Nephron (organoid): ENCODE measurements around the gene SH2B3.
"Not testable (repeated sequence)": the region's sequence is repeated elsewhere in the genome, so short reads cannot be mapped to it uniquely, and the experiment has no call there.

Experiments
- H3K27ac Mint-ChIP-seq, 3 experiments: 2 replicates each; pipeline ENCODE4 v1.8.0; 2020; ENCODE audit warnings: mixed read lengths in 3 of 3, mild to moderate bottlenecking in 2 of 3, moderate library complexity in 1 of 3
- H3K27me3 Mint-ChIP-seq: 2 replicates; pipeline ENCODE4 v1.8.0; 2021; ENCODE audit warnings: low read depth, mild to moderate bottlenecking, moderate library complexity, mixed read lengths
- H3K36me3 Mint-ChIP-seq: 2 replicates; pipeline ENCODE4 v1.8.0; 2020; ENCODE audit warnings: low read depth, mixed read lengths
- H3K4me1 Mint-ChIP-seq: 2 replicates; pipeline ENCODE4 v1.8.0; 2020; ENCODE audit warnings: mixed read lengths
- H3K4me3 Mint-ChIP-seq, 3 experiments: 2 replicates each; pipeline ENCODE4 v1.8.0; 2020; ENCODE audit warnings: mild to moderate bottlenecking in 3 of 3, mixed read lengths in 3 of 3, moderate library complexity in 2 of 3
- H3K9me3 Mint-ChIP-seq: 2 replicates; pipeline ENCODE4 v1.8.0; 2020; ENCODE audit warnings: mixed read lengths
- CTCF ChIP-seq, 3 experiments: fragments of 200-600 bp; sonication (generic); IDR thresholded peaks; one replicate each; pipeline ENCODE4 v1.5.0; 2021; ENCODE audit warnings: antibody characterized with exemption in 3 of 3; ENCODE audit not compliant: unreplicated experiment in 3 of 3

The SH2B3 gene

GRCh38 chr12:111401167-111401605, 4.5 kb upstream of the SH2B3 start:
- Mint-ChIP-seq H3K4me3 (no peak overlapping the region), H3K9me3 (no peaks in the 10 kb centered on the region), H3K27me3 (peaks cover 30% of the 10 kb centered on the region), H3K36me3 (no peaks in the 10 kb centered on the region), H3K4me1 (peaks cover 14% of the 10 kb centered on the region), H3K27ac (no peak overlapping the region)
- TF ChIP-seq CTCF (IDR thresholded peaks at IDR 0.05; ENCODE audit: unreplicated experiment in 3 of 3): no peak

GRCh38 chr12:111402490-111402824, 3.3 kb upstream of the SH2B3 start:
- H3K9me3 Mint-ChIP-seq, H3K36me3 Mint-ChIP-seq, H3K4me3 Mint-ChIP-seq, H3K27ac Mint-ChIP-seq: not testable (repeated sequence)
- peak in 1 of 3 experiments; percentile 4 for TF ChIP-seq CTCF (IDR thresholded peaks at IDR 0.05; ENCODE audit: unreplicated experiment in 3 of 3)
- Mint-ChIP-seq H3K4me1 (peaks cover 21% of the 10 kb centered on the region), H3K27me3 (peaks cover 26% of the 10 kb centered on the region)

DNA sequence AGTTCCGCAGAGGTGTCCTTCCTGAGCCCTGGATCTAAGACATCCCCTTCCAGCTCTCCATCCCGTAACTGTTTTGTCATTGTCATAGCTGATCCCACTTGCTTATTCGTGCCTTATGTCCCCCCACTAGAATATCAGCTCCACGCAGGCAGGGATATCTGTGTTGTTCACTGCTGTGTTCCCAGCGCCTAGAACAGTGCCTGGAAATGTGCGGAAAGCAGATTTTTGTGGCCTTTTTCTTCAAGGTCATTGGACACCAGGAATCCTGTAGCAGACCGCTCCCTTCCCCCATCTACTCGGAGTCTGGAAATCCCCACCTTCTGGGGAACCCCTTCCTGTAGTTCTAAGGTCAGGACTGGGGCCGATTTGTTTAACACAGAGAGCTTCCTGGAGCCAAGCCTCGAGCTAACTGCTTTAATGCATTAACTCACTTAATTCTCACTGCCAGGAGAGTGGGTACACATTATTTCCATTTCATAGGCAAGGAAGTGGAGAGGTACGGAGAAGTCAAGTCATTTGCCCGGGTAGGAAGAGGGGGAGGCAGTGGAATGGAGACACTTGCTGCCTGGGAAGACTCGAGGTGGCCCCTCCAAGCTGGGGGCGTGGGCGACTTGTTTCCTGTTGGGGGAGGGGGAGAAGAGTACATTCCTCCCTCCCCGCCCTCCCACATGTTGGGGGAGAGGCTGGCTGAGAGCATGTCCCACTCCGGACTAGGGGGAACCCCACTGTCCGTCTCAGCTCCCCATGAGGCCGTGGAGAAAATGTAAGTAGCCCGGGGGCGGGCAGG, 1.2 kb upstream of the SH2B3 start:
- H3K36me3 Mint-ChIP-seq: no peaks in the 10 kb centered on the region
- H3K4me3 Mint-ChIP-seq: peak overlapping the region; percentile 83 to 85 (median 84)
- H3K4me1 Mint-ChIP-seq: peaks cover 28% of the 10 kb centered on the region
- H3K27ac Mint-ChIP-seq: peak overlapping the region; percentile 43 to 70 (median 49)
- H3K9me3 Mint-ChIP-seq: no peaks in the 10 kb centered on the region
- peaks cover 21% of the 10 kb centered on the region for H3K27me3 Mint-ChIP-seq
- TF ChIP-seq CTCF (IDR thresholded peaks at IDR 0.05; ENCODE audit: unreplicated experiment in 3 of 3): no peak

DNA sequence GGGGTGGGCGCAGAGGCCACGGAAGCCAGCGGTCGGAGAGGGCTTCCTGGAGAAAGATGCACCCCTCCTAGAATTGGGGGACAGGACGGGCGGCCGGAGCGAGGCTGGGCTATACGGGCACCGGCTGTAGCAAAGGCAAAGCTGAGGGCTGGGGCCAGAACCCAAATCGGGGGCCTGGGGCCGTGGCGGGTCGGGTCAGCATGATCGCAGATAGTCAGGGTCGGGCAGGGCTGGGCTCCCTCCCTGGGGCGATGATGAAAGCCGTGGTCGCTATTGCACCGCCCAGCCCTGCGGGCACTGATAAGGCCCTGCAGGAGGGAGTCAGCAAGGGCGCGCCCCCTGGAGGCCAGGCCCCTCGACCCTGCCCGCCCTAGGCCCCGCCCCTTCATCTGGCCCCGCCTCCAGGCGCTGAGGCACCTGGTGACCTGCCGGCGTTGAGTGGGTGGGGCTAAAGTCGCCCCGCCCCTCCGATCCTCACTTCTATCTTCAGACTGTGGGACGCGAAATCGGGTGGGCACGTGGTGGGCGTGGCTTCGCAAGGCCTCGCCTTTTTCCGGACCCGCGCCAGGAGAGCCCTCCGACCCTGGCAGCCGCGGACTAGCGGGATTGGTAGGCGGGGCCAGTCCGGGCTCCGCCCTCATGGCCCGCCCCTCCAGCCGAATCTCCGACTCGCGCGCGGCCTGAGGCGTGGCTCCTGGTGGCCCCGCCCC, 419 bp upstream of the SH2B3 start:
- peaks cover 28% of the 10 kb centered on the region for H3K4me1 Mint-ChIP-seq

DNA sequence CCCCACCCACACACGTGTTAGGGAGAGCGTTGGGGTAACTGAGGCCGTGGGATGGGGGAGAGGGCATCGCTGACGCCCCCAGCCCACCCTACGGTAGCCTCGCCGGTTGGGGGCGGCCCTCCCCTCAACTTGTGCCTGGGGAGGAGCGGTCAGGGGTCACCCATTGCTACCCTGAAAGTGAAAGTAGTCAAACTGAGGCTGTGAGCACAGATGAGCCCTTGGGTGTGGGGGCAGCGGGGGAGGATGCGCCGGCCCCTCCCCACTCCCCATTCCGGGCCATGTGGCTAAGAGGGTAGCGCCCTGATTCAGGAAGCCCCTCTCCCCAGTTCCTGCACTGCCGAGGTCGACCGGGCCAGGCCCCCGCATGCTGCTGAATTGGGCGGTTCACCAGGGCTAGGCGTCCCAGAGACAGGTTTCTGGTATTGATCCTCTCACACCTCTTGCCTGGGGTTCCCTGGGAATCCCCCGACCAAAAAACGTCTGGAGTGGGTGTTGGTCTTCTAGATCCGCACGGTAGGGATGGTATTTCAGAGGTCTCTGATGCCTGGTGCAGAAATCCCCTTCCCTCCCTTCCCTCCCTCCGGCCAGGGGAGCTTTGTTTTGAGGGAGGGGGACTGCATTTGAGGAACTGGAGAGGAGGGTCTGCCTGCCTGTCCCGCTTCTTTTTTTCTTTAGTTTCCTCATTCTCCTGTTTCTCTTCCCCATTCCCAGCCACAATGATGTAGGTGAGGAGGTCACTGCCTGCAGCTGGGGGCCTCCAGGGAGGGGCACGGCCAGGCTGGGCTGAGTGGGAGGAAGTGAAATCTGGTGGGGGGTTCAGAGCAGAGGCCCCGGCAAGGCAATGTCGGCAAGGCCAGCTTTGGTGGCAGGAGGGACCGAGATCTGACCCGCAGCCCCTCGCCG, 1.0 kb downstream of the SH2B3 start:
- peak overlapping the region; percentile 81 to 89 (median 85) for H3K4me3 Mint-ChIP-seq
- H3K36me3 Mint-ChIP-seq: no peaks in the 10 kb centered on the region

More for the DNA sequence above, 419 bp upstream of the SH2B3 start:
- Mint-ChIP-seq H3K9me3 (no peaks in the 10 kb centered on the region), H3K4me3 (peak overlapping the region; percentile 83 to 85 (median 84)), H3K27ac (no peak overlapping the region), H3K36me3 (no peaks in the 10 kb centered on the region), H3K27me3 (peaks cover 21% of the 10 kb centered on the region)
- peak; percentile 32 to 60 (median 39) for TF ChIP-seq CTCF (IDR thresholded peaks at IDR 0.05; ENCODE audit: unreplicated experiment in 3 of 3)

More for the DNA sequence above, 1.0 kb downstream of the SH2B3 start:
- TF ChIP-seq CTCF (IDR thresholded peaks at IDR 0.05; ENCODE audit: unreplicated experiment in 3 of 3): no peak
- H3K27ac Mint-ChIP-seq: peak overlapping the region; percentile 44 to 61 (median 59)
- peaks cover 21% of the 10 kb centered on the region for H3K27me3 Mint-ChIP-seq
- no peaks in the 10 kb centered on the region for H3K9me3 Mint-ChIP-seq
- H3K4me1 Mint-ChIP-seq: peaks cover 28% of the 10 kb centered on the region
